GM23338 (cell line): Measurements from ENCODE around the gene PDHX. TPM values are rescaled to one million over a fixed set of nuclear protein-coding genes. Genes with fewer than 3 reads are reported as not detected.

Experiments used
- ATAC-seq: fragments of 200-7000 bp; cut with Tn5 transposase; 3 replicates; pipeline ENCODE4 v1.9.1; 2020
- DNase-seq: peaks from one replicate; pipeline ENCODE4 v3.0.0-alpha.2; 2015; ENCODE audit warnings: low spot score
- H2AFZ ChIP-seq: fragments of 200-600 bp; sonication (generic); 2 replicates; pipeline ENCODE4 v1.8.0; 2016; ENCODE audit warnings: antibody characterized with exemption, mild to moderate bottlenecking, moderate library complexity
- H3F3A ChIP-seq: fragments of 200-600 bp; sonication (generic); replicated peaks from 2 replicates; pipeline ENCODE4 v1.8.0; 2017; ENCODE audit warnings: antibody characterized with exemption, mixed run types, low read depth
- H3K27ac ChIP-seq: fragments of 200-600 bp; sonication (generic); 2 replicates; pipeline ENCODE4 v1.6.1; 2016; ENCODE audit warnings: low read depth
- H3K27me3 ChIP-seq: fragments of 200-600 bp; sonication (generic); 2 replicates; pipeline ENCODE4 v1.8.0; 2016; ENCODE audit warnings: mild to moderate bottlenecking, mixed run types, moderate library complexity; ENCODE audit not compliant: insufficient read depth
- H3K36me3 ChIP-seq: fragments of 200-600 bp; sonication (generic); 2 replicates; pipeline ENCODE4 v1.8.0; 2016; ENCODE audit warnings: mild to moderate bottlenecking; ENCODE audit not compliant: insufficient read depth
- H3K4me1 ChIP-seq: fragments of 200-600 bp; sonication (generic); 2 replicates; pipeline ENCODE4 v1.8.0; 2016; ENCODE audit warnings: mild to moderate bottlenecking, moderate library complexity; ENCODE audit not compliant: insufficient read depth
- H3K4me2 ChIP-seq: fragments of 200-600 bp; sonication (generic); 2 replicates; pipeline ENCODE4 v1.7.1; 2017; ENCODE audit warnings: mixed run types
- H3K4me3 ChIP-seq: fragments of 200-600 bp; sonication (generic); 2 replicates; pipeline ENCODE4 v1.6.1; 2016; ENCODE audit warnings: mixed run types
- H3K79me2 ChIP-seq: fragments of 200-600 bp; sonication (generic); replicated peaks from 2 replicates; pipeline ENCODE4 v1.8.0; 2017; ENCODE audit warnings: mild to moderate bottlenecking; ENCODE audit not compliant: insufficient read depth
- H3K9me2 ChIP-seq: fragments of 200-600 bp; sonication (generic); 2 replicates; pipeline ENCODE4 v1.8.0; 2017; ENCODE audit not compliant: insufficient read depth
- H4K20me1 ChIP-seq: fragments of 200-600 bp; sonication (generic); replicated peaks from 2 replicates; pipeline ENCODE4 v1.8.0; 2017; ENCODE audit warnings: mild to moderate bottlenecking; ENCODE audit not compliant: insufficient read depth
- H3K27ac Mint-ChIP-seq: 2 replicates; pipeline ENCODE4 v1.8.0; 2020; ENCODE audit warnings: inconsistent platforms, mild to moderate bottlenecking, moderate library complexity, mixed read lengths
- H3K27me3 Mint-ChIP-seq: 3 replicates; pipeline ENCODE4 v1.8.0; 2022; ENCODE audit warnings: low read depth, mild to moderate bottlenecking, moderate library complexity, mixed read lengths, inconsistent platforms; ENCODE audit not compliant: insufficient read depth, poor library complexity
- H3K36me3 Mint-ChIP-seq: 3 replicates; pipeline ENCODE4 v1.8.0; 2021; ENCODE audit warnings: low read depth, mild to moderate bottlenecking, inconsistent platforms, moderate library complexity, mixed read lengths
- H3K4me1 Mint-ChIP-seq: 3 replicates; pipeline ENCODE4 v1.8.0; 2020; ENCODE audit warnings: mild to moderate bottlenecking, inconsistent platforms, mixed read lengths
- H3K4me3 Mint-ChIP-seq: 3 replicates; pipeline ENCODE4 v1.8.0; 2021; ENCODE audit warnings: moderate library complexity, mild to moderate bottlenecking, inconsistent platforms, mixed read lengths
- H3K9me3 Mint-ChIP-seq: 3 replicates; pipeline ENCODE4 v1.8.0; 2020; ENCODE audit warnings: moderate library complexity, mild to moderate bottlenecking, inconsistent platforms, mixed read lengths
- EZH2 ChIP-seq: fragments of 200-600 bp; sonication (generic); IDR thresholded peaks from one replicate; pipeline ENCODE4 v1.8.0; 2017; ENCODE audit warnings: antibody characterized with exemption, mild to moderate bottlenecking, low read depth; ENCODE audit not compliant: unreplicated experiment
- EZH2phosphoT487 ChIP-seq: fragments of 200-600 bp; sonication (generic); IDR thresholded peaks from one replicate; pipeline ENCODE4 v1.8.1; 2018; ENCODE audit warnings: antibody characterized with exemption; ENCODE audit not compliant: unreplicated experiment
- JUNB ChIP-seq: IDR thresholded peaks from one replicate; pipeline ENCODE4 v1.6.1; 2016; ENCODE audit warnings: antibody characterized with exemption; ENCODE audit not compliant: unreplicated experiment
- STAT1 ChIP-seq: IDR thresholded peaks from one replicate; pipeline ENCODE4 v1.6.1; 2016; ENCODE audit warnings: antibody characterized with exemption; ENCODE audit not compliant: unreplicated experiment
- polyA plus RNA-seq: library from polyadenylated mRNA; unstranded; fragments of >200 nt; fragmentation: Nextera tagmentation; extraction: Ambion mirVana; gene quantifications from 2 replicates; pipeline ENCODE4 v1.2.1, GENCODE V29; 2016
- total RNA-seq: library from RNA; depleted of rRNA; stranded (reverse); fragments of >200 nt; shearing (Covaris generic); gene quantifications from 2 replicates; pipeline ENCODE4 v1.2.3, GENCODE V29; 2014
- TF ChIP-seq, protein P1 (sequence below): IDR thresholded peaks from 2 replicates; pipeline ENCODE4 v1.6.1; 2016; ENCODE audit warnings: antibody characterized with exemption
- TF ChIP-seq, protein P2 (sequence below): fragments of 250-450 bp; sonication (Bioruptor Pico); IDR thresholded peaks from 2 replicates; pipeline ENCODE4 v1.5.0; 2020; ENCODE audit warnings: mild to moderate bottlenecking, moderate library complexity

PDHX gene
- total and polyA plus RNA-seq, 2 experiments from 2014 or later, result 36.9 to 40.2 TPM

DNA sequence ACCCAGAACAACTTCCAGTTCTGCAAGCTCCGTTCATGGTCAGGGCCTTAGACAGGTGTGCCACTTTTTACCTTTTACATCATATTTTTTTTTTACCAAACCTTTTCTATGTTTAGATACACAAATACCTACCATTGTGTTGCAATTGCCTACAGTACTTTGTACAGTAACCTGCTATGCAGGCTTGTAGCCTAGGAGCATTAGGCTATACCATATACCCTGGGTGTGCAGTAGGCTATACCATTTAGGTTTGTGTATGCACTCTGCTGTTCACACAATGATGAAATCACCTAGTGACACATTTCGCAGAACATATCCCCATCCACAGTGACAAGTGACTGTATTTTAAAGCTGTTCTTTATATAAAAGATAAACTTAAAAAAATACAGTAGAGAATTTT, 29.8 kb upstream of the PDHX start:
- TF ChIP-seq, protein P1, sequence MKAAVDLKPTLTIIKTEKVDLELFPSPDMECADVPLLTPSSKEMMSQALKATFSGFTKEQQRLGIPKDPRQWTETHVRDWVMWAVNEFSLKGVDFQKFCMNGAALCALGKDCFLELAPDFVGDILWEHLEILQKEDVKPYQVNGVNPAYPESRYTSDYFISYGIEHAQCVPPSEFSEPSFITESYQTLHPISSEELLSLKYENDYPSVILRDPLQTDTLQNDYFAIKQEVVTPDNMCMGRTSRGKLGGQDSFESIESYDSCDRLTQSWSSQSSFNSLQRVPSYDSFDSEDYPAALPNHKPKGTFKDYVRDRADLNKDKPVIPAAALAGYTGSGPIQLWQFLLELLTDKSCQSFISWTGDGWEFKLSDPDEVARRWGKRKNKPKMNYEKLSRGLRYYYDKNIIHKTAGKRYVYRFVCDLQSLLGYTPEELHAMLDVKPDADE, result no peak
- TF ChIP-seq JUNB (no peak), EZH2 (no peak), EZH2phosphoT487 (no peak), STAT1 (no peak)
- TF ChIP-seq, protein P2, sequence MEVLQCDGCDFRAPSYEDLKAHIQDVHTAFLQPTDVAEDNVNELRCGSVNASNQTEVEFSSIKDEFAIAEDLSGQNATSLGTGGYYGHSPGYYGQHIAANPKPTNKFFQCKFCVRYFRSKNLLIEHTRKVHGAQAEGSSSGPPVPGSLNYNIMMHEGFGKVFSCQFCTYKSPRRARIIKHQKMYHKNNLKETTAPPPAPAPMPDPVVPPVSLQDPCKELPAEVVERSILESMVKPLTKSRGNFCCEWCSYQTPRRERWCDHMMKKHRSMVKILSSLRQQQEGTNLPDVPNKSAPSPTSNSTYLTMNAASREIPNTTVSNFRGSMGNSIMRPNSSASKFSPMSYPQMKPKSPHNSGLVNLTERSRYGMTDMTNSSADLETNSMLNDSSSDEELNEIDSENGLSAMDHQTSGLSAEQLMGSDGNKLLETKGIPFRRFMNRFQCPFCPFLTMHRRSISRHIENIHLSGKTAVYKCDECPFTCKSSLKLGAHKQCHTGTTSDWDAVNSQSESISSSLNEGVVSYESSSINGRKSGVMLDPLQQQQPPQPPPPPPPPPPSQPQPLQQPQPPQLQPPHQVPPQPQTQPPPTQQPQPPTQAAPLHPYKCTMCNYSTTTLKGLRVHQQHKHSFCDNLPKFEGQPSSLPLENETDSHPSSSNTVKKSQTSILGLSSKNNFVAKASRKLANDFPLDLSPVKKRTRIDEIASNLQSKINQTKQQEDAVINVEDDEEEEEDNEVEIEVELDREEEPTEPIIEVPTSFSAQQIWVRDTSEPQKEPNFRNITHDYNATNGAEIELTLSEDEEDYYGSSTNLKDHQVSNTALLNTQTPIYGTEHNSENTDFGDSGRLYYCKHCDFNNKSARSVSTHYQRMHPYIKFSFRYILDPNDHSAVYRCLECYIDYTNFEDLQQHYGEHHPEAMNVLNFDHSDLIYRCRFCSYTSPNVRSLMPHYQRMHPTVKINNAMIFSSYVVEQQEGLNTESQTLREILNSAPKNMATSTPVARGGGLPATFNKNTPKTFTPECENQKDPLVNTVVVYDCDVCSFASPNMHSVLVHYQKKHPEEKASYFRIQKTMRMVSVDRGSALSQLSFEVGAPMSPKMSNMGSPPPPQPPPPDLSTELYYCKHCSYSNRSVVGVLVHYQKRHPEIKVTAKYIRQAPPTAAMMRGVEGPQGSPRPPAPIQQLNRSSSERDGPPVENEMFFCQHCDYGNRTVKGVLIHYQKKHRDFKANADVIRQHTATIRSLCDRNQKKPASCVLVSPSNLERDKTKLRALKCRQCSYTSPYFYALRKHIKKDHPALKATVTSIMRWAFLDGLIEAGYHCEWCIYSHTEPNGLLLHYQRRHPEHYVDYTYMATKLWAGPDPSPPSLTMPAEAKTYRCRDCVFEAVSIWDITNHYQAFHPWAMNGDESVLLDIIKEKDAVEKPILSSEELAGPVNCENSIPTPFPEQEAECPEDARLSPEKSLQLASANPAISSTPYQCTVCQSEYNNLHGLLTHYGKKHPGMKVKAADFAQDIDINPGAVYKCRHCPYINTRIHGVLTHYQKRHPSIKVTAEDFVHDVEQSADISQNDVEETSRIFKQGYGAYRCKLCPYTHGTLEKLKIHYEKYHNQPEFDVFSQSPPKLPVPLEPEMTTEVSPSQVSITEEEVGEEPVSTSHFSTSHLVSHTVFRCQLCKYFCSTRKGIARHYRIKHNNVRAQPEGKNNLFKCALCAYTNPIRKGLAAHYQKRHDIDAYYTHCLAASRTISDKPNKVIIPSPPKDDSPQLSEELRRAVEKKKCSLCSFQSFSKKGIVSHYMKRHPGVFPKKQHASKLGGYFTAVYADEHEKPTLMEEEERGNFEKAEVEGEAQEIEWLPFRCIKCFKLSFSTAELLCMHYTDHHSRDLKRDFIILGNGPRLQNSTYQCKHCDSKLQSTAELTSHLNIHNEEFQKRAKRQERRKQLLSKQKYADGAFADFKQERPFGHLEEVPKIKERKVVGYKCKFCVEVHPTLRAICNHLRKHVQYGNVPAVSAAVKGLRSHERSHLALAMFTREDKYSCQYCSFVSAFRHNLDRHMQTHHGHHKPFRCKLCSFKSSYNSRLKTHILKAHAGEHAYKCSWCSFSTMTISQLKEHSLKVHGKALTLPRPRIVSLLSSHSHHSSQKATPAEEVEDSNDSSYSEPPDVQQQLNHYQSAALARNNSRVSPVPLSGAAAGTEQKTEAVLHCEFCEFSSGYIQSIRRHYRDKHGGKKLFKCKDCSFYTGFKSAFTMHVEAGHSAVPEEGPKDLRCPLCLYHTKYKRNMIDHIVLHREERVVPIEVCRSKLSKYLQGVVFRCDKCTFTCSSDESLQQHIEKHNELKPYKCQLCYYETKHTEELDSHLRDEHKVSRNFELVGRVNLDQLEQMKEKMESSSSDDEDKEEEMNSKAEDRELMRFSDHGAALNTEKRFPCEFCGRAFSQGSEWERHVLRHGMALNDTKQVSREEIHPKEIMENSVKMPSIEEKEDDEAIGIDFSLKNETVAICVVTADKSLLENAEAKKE, result no peak
- Histone ChIP-seq H3K4me2 (no peak overlapping the region), H3K27ac (no peak overlapping the region), H3K4me1 (no peaks in the 10 kb centered on the region), H3K27me3 (no peaks in the 10 kb centered on the region), H3K79me2 (no peaks in the 10 kb centered on the region), H4K20me1 (no peaks in the 10 kb centered on the region), H3K4me3 (no peak overlapping the region), H3K36me3 (peaks cover 5% of the 10 kb centered on the region; the same call in 1 of the 2 replicates), H2AFZ (no peak overlapping the region), H3K9me2 (no peaks in the 10 kb centered on the region), H3F3A (no peaks in the 10 kb centered on the region)
- Mint-ChIP-seq H3K9me3 (no peaks in the 10 kb centered on the region), H3K36me3 (peaks cover 13% of the 10 kb centered on the region; the same call in 2 of the 3 replicates), H3K27ac (no peak overlapping the region), H3K4me3 (no peak overlapping the region), H3K4me1 (no peaks in the 10 kb centered on the region), H3K27me3 (no peaks in the 10 kb centered on the region)
- DNase-seq (no peak), ATAC-seq (no peak)
